Activated CD4-positive, CD25-positive, alpha-beta regulatory T cell (primary cell): ENCODE data around the gene MRPL20.

Experiments
- DNase-seq, 4 experiments: peaks; one replicate each; lab custom pipeline; 2025; lab: John Stamatoyannopoulos, UW

Gene MRPL20

DNA sequence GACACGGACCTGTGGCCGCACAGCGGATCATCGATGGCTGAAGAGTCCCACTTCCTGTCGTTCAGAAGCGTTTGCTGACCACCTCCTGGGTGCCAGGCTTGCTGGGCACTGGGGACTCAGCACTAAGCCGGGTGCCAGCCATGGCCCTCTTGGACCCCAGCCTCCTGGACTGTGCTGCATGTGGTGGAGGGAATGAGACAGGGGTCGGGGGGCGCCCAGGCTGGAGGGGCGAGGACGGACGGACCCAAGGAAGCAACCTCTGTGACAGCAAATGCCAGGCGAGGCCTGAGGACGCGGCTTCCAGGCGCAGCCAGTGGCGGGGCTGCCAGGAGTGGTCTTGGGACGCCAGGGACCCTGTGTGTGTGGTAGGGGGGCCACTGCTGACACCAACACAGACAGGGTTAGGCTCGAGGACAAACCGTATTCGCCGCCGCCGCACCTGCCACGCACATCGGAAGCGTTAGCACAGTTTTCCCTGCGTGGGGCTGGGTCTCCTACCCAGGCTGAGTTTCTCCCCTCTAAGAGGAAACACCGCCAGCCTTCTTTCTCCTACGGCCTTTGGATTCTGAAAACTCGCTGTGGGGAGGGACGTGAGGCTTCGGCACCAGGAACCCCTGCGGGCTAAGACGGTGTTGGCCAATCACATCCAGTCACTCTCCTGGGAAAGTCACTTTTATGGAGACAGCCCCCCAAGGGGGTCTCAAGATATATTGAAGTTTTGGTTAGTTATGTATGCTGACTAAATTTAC is 45.7 kb downstream of the MRPL20 start:
- no peak for DNase-seq

DNA sequence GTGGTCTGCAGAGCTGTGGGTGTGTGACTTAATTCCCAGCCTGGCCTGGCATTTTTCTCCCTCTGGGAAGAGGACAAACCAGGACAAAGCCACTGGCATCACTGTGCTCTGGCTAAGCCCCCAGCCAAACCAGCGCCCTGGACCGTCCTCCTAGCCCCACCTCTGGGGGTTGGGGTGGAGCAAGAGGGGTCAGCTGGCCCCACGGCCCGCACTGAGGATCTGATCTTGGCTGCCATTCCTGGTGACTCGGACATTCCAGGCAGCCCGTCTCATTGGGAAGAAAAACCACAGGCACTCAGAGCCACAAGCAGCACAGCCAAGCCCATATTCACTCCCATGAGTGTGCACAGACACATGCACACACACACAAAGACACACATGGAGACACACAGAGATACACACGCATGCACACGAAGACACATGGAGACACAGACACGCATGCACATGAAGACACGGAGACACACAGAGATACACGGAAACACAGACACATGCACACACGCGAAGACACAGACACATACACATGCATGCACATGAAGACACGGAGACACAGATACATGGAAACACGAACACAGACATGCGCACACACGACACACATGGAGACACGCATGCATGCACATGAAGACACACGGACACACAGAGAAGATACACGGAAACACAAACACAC is 46.5 kb downstream of the MRPL20 start:
- DNase-seq = no peak

DNA sequence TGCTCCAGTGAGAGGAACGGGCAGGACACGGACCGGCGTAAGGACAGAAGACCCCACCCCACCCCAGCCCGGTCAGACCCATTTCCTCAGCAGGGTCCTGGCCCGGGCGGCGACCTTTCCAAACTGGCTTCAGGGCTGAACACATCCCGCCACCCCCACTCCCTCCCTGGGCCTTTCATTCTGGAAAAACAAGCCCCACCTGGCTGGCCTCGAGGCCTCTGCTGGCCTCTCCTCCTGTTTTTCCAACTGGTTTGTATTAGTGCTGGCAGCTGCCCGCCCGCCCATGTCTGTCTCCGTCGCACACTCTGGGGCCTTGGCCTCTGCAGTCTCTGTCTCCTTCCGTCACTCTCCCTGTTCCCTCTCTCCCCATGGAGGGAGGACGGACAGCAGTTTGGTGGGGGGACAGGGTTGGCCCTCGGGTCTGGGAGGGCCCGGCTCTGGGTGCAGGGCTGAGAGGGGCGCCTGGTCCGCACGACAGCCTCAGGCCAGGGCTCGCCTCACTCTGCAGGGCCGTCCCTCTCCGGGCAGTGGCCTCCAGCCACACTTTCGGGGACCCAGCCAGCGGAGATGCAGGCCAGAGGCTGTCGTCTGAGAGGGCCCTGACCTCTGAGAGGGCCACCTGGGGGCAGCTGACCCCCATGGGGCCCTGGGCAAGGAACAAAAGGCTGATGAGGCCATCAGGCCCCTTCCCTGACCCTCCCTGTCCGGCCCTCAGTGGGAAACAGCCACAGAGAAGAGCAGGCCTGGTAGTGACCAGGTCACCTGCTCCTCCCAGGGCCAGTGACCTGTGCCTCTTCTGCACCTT is 47.2 kb downstream of the MRPL20 start:
- DNase-seq = no peak

DNA sequence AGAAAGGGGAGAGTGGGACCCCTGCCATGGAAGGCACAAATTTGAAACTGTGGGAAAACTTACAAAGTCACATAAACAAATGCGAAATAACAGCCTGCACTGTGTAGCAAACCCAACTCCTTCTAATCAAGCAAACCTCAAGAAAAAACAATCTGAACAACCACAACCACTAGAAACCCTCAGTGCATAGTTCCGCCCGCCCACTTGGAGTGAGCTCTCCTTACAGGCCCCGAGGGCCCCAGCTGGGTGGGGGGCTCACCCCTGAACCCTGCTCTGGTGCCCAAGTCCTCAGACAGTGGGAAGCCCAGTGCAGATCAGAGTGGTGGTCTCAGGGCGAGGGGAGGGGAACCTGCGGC is 47.8 kb downstream of the MRPL20 start:
- no peak for DNase-seq

DNA sequence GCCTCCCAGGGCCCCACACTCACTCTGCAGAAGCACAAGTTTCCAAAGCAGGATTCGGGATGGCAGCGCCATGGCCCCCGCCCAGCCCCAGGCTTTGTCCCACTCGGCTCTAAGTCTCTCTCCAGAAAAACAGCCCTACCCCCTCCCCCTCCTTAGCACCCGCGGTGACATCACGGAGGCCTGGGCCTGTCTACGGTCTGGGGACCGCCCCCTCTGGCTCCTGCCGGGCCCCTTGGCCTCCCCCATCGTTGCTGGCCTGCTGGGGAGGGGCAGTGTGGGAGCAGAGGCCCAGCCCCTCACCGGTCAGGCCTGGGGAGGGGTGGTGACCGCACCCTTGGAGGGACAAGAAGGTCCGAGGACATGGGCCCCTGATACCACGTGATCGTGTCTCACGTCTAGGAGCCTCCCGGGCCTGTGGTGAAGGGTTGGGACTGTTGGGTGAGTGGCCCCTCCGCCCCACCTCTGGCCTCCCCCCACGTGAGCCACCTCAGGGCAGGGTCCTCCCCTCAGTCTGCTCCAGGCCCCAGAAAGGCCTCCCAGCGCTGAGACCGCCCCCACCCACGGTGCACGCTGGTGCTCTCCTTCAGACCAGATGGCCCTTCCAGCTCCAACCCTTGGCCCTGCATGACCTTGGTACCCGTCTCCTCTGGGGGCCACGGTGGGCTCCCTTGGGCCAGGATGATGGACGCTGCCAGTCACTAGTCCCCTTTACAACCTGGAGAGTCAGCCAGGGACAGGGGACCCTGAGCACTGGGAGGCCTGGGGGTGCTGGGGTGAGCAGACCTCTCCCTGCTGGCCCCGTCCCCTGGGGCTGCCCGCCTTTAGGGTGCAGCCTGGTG is 48.4 kb downstream of the MRPL20 start, which contains the start of gene MXRA8:
Gene MXRA8, minus strand, starts transcription at position 123 of the 839 bp plus-strand sequence. Its CDS starts 51 bp downstream, at position 72.
- no peak for DNase-seq

DNA sequence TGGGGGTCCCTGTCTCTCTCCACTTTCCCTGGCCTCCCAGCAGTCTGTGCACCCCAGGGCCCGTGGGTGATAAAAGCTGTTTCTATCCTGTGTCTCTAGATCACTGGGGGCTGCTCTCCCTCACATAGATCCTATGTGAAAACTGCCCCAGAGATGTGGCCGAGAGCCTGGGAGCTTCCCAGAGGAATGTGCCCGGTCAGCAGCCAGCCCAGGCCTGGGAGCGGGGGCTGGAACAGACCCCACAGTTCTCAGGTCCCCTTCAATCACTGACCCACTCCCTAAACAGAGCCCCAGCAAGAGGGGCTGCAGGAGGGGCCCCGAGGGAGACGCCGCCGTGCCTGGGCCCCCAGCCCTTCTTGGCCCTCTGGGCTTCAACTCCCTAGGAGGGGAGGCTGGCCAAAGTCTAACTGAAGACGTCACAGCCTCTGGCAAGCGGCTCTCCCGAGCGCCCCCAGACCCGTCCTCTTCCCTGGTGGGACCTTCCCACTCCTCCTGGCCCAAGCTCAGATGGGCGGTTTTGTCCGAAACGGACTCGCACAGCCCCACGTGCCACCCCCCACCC is 49.1 kb downstream of the MRPL20 start:
- no peak for DNase-seq

DNA sequence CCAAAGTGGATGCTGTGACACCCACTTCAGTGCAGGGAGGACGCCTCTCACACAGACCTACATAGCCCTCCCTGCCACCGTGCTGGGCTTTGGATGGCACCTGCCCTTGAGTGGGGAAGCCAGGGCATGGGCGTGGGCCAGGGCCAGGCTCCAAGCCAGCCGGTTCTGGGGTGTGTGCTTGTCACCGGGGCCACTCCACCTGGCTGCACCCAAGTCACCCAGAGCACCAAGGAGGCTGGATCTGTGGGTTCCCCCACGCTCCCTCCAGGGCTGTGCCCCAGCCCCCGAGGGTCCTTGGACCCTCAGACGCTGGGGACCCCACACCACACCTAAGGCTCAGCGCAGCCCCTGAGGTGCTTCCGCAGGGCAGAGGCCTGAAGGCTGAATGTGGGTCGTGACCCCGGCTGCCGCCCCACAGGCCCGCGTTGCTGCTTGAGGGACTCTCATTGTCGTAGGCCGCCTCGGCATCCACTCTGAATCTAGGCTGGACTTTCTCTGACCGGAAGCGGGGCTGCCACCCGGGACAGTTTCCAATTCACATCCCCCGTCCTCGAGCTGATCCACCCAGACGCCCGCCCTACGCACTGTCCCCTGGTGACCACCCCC is 50.2 kb downstream of the MRPL20 start:
- no peak for DNase-seq

DNA sequence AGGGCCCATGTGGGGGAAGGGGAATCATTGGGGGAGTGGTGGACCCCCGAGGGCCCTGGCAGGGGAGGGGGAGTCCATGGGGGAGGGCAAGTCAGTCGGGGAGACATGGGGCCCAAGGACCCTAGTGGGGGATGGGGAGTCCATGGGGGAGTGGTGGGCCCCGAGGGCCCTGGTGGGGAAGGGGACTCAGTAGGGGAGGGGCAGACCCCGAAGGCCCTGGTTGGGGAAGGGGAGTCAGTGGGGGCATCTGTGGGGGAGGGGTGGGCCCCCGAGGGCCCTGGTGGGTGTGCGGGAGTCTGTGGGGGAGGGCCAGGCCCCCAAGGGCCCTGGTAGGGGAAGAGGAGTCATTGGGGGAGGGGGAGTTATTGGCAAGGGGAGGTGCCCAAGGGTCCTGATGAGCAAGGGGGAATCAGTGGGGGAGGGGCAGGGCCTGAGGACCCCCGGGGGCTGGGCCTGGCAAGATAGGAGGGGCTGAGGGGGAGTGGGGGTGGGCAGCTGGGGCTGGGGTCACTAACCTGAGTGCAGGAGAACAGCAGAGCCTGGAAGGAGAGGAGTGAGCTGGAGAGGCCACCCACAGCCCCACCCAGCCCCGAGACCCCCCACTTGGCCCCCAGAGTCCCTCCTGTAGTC is 50.8 kb downstream of the MRPL20 start:
- no peak for DNase-seq

DNA sequence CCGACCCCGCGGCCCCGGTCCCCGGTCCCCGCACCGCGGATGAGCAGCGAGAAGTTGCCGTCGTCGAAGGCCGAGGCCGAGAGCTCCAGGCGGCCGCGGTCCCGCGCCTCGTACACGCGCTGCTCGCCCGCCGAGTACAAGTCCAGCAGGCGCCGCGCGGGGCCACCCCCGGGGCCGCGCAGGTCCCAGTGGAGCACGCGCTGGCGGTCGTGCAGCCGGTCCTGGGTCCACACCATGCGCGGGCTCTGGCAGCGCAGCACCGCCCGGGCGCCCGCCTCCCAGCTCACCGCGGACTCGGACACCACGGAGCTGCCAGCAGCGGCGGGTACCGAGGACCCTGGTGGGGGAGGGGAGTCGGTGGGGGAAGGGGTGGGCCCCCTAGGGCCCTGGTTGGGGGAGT is 51.7 kb downstream of the MRPL20 start:
- DNase-seq = no peak

DNA sequence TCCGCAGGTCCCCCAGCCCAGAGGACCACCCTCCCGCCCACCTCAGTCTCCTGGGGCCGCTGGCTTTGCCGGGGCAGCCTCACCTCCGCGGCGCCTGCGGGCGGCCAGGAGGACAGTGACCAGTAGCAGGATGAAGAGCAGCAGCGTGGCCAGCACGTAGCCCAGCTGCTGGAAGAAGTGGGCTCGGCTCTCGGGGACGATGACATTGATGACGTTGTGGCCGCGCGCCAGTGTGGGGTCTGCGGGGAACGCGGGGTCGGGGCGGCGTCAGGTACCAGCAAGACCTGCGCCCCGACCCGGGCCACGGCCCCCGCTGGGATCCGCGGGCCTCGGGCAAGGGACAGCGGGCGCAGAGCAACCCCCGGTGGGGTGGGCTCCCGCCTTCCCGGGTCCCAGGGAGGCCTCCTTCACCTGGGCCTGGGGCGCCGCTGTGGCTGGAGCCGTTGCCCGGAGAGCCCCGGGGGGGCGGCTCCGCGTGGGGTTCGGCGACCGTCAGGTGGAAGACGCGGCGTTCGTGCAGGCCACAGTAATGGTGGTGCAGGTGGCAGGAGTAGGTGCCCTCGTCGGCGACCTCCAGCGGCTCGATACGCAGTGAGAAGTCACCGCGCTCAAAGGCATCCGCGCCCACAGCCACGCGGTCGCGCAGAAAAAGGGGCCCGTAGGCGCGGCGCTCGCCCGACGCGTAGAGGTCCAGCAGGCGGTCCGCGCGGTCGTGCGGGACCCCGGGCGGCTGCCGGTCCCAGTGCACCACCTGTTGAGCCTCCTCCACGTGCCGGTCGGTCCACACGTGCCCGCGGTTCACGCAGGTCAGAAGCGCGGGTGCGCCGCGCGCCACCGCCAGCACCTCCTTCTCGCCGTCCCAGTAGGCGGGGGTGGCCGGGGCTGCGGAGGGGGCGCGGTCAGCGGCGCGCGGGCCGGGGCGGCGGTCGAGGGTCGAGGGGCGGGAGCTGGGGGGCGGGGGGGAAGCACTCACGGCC is 52.5 kb downstream of the MRPL20 start:
- no peak for DNase-seq

DNA sequence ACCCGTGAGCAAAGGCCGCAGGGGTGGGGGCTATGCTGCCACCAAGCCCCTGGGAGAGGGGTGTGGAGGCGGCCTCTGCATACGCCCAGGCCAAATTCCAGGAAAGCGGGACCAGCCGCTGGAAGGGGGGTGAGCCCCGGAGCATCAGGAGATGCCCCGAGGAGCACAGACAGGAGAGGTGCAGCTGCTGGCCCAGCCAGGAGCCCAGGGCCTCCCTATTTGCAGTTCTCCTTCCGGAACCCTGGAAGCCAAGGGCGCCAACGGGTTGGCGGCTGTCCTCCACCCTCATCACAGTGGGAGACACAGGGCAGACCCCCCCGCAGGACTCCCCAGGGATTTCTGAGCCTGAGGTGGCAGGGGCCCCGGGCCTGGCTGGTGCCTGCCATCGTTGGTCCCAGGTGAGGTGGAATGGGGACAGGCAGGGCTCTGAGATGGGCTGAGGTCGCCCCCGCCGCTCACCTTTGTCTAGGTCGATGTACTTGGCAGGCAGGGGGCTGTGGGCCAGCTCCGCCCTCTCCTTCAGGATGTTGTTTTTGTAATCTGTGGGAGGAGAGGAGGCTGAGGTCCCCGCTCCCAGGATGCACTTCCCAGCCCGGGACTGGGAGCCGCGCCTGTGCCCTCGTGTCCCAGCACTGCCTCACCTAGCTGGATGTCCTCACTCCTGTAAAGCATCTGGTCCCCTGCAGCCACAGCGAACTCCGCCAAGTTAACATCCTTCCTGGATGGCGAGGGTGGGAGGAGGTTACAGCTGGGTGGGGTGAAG is 53.5 kb downstream of the MRPL20 start:
- no peak for DNase-seq

DNA sequence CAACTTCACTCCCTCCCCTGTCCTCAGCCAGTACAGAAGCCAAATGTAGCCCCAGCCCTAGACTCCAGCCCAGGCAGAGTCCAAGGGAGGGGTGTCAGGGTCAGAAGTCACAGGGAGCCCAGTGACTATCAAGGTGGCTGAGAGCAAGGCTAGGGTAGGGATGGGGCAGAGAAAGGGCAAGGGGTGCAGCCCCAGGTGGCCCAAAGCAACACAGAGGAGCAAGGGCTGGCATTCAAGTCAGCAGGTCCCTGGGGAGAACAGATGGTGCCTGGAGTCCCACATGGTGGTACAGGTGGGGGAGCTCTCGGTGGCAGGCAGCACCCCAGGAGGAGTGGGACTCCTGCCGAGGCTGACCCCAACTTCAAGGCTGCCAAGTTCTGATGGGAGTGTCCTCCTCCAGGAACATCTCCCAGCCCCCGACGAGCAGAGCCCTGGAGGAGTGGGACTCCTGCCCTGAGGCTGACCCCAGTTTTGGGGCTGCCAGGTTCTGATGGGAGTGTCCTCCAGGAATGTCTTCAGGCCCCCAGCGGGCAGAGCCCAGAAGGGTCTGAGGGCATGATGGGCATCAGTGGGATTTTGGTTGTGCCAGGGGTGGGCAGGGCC is 54.2 kb downstream of the MRPL20 start:
- DNase-seq = no peak
